Smooth muscle cell of bladder (primary cell): ENCODE results near the gene NHERF2. TPM values are rescaled to one million over a fixed set of nuclear protein-coding genes. Genes with fewer than 3 reads are reported as not detected.

Experiments used
- total RNA-seq: library from RNA; depleted of rRNA; stranded (reverse); fragments of >200 nt; gene quantifications from 2 replicates; pipeline ENCODE4 v1.2.3, GENCODE V29; 2014

Gene NHERF2
- total RNA-seq, result 27.0 and 28.1 TPM in 2 replicates

GRCh38 chr16:2026461-2027023, at the start of gene NHERF2:
NHERF2 (plus strand) TSS chr16:2026902; CDS start chr16:2027006, 104 bp downstream.

GRCh38 chr16:1981398-1981836, 45.3 kb upstream of the NHERF2 start, which contains the start of gene NOXO1:
NOXO1 (minus strand) TSS chr16:1981469; CDS start chr16:1981179, 290 bp downstream.

GRCh38 chr16:1983544-1984346, 43.0 kb upstream of the NHERF2 start, which contains the start of gene GFER:
GFER (plus strand) TSS chr16:1984193; CDS start chr16:1984219, 26 bp downstream.

GRCh38 chr16:1989209-1990100, 37.2 kb upstream of the NHERF2 start, which contains the start of gene SYNGR3:
SYNGR3 (plus strand) TSS chr16:1989970; CDS start chr16:1990103, 133 bp downstream.

GRCh38 chr16:2009791-2010510, 16.8 kb upstream of the NHERF2 start, which contains the start of gene ZNF598:
ZNF598 (minus strand) TSS chr16:2009821.

GRCh38 chr16:2019518-2019920, 7.2 kb upstream of the NHERF2 start, which contains the start of gene NPW:
NPW (plus strand) TSS chr16:2019785.

GRCh38 chr16:2047330-2048115, 20.8 kb downstream of the NHERF2 start, which contains the start of the genes NTHL1 and TSC2:
NTHL1 (minus strand) TSS chr16:2047834; CDS start chr16:2047823, 11 bp downstream.
TSC2 (plus strand) TSS chr16:2047985; CDS start chr16:2048616, 631 bp downstream.

Other genes with a start within 250 kb of the NHERF2 start
- 22.3 and 28.1 TPM in 2 replicates for gene SPSB3, start 244.3 kb upstream of the NHERF2 start, total RNA-seq
- gene NUBP2, start 243.9 kb upstream of the NHERF2 start, total RNA-seq, result 49.5 and 49.8 TPM in 2 replicates
- gene IGFALS, start 233.2 kb upstream of the NHERF2 start, total RNA-seq, result under 0.01 and 0.09 TPM in 2 replicates
- gene HAGH, start 200.1 kb upstream of the NHERF2 start, total RNA-seq, result 35.1 and 58.0 TPM in 2 replicates
- 44.4 and 101 TPM in 2 replicates for gene FAHD1, start 199.7 kb upstream of the NHERF2 start, total RNA-seq
- gene MEIOB, start 154.7 kb upstream of the NHERF2 start, total RNA-seq, result 0.28 TPM in 1 of 2 replicates, not detected in the other
- gene HS3ST6, start 108.5 kb upstream of the NHERF2 start, total RNA-seq, result not detected in 2 replicates
- gene MSRB1, start 83.7 kb upstream of the NHERF2 start, total RNA-seq, result 7.4 and 9.5 TPM in 2 replicates
- gene RPL3L, start 72.2 kb upstream of the NHERF2 start, total RNA-seq, result not detected in 2 replicates
- 194 and 232 TPM in 2 replicates for gene NDUFB10, start 67.4 kb upstream of the NHERF2 start, total RNA-seq
- 3,442 and 3,638 TPM in 2 replicates for gene RPS2, start 62.1 kb upstream of the NHERF2 start, total RNA-seq
- not detected in 2 replicates for gene RNF151, start 60.0 kb upstream of the NHERF2 start, total RNA-seq
- gene TBL3, start 54.8 kb upstream of the NHERF2 start, total RNA-seq, result 27.9 and 34.6 TPM in 2 replicates
- 0.14 TPM in 1 of 2 replicates, not detected in the other for gene NOXO1, start 45.4 kb upstream of the NHERF2 start, total RNA-seq
- 10.1 and 11.5 TPM in 2 replicates for gene GFER, start 42.7 kb upstream of the NHERF2 start, total RNA-seq
- gene SYNGR3, start 36.9 kb upstream of the NHERF2 start, total RNA-seq, result 2.4 and 3.3 TPM in 2 replicates
- gene ZNF598, start 17.1 kb upstream of the NHERF2 start, total RNA-seq, result 11.4 and 11.8 TPM in 2 replicates
- 0.18 and 0.43 TPM in 2 replicates for gene NPW, start 7.1 kb upstream of the NHERF2 start, total RNA-seq
- 33.8 and 40.0 TPM in 2 replicates for gene NTHL1, start 20.9 kb downstream of the NHERF2 start, total RNA-seq
- gene TSC2, start 21.1 kb downstream of the NHERF2 start, total RNA-seq, result 37.8 and 59.7 TPM in 2 replicates
- gene PKD1, start 109.0 kb downstream of the NHERF2 start, total RNA-seq, result 91.0 and 116 TPM in 2 replicates
- gene RAB26, start 121.7 kb downstream of the NHERF2 start, total RNA-seq, result 0.71 and 1.6 TPM in 2 replicates
- 48.1 and 52.7 TPM in 2 replicates for gene TRAF7, start 128.9 kb downstream of the NHERF2 start, total RNA-seq
- 0.14 and 0.37 TPM in 2 replicates for gene CASKIN1, start 169.7 kb downstream of the NHERF2 start, total RNA-seq
- 10.7 and 17.5 TPM in 2 replicates for gene MLST8, start 178.6 kb downstream of the NHERF2 start, total RNA-seq
- gene BRICD5, start 184.0 kb downstream of the NHERF2 start, total RNA-seq, result 1.00 and 1.8 TPM in 2 replicates
- 5.3 and 7.8 TPM in 2 replicates for gene PGP, start 187.9 kb downstream of the NHERF2 start, total RNA-seq
- gene E4F1, start 196.7 kb downstream of the NHERF2 start, total RNA-seq, result 24.0 and 28.8 TPM in 2 replicates
- 0.43 and 0.65 TPM in 2 replicates for gene DNASE1L2, start 209.5 kb downstream of the NHERF2 start, total RNA-seq
- gene ECI1, start 224.7 kb downstream of the NHERF2 start, total RNA-seq, result 24.9 and 33.8 TPM in 2 replicates
- 33.1 and 44.0 TPM in 2 replicates for gene RNPS1, start 241.2 kb downstream of the NHERF2 start, total RNA-seq